SK-N-MC (cell line): ENCODE results near the gene SEC61G.

Source experiments
- EZH2 ChIP-seq: fragments of 200-600 bp; sonication (generic); IDR thresholded peaks from one replicate; pipeline ENCODE4 v1.6.1; 2017; ENCODE audit warnings: antibody characterized with exemption
- FOXP2 ChIP-seq: optimal IDR thresholded peaks from 2 replicates; pipeline ENCODE3; 2011; ENCODE audit warnings: mild to moderate bottlenecking, moderate library complexity; ENCODE audit not compliant: insufficient read depth; ENCODE audit errors: extremely low read length, control extremely low read depth
- POLR2AphosphoS5 ChIP-seq: IDR thresholded peaks from 2 replicates; pipeline ENCODE4 v1.6.1; 2012; ENCODE audit warnings: mild to moderate bottlenecking, low read depth, low read length, borderline replicate concordance

DNA sequence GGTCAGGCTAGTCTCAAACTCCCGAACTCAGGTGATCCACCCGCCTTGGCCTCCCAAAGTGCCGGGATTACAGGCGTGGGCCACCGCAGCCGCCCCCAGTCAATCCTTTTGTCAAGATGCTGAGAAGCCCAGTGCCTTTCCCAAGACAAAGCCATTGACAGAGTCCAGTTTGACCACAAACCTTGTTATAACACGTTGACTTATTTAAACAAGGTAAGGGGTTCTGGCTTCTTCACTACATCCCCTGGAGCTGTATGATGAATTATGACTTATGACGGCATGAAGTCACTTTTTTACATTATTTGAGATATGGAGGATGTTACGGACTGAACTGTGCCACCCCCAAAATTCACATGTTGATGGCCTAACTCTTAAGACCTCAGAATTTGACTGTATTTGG, 5.8 kb upstream of the SEC61G start:
- TF ChIP-seq EZH2 (no peak), POLR2AphosphoS5 (no peak), FOXP2 (no peak)
